GM15510 (cell line): ENCODE measurements around the gene INPP5A.

ENCODE experiments used
- POLR2A ChIP-seq: IDR thresholded peaks from 3 replicates; pipeline ENCODE4 v1.6.1; 2011; ENCODE audit warnings: borderline replicate concordance; ENCODE audit not compliant: insufficient read length; ENCODE audit errors: extremely low read depth

The INPP5A gene

DNA sequence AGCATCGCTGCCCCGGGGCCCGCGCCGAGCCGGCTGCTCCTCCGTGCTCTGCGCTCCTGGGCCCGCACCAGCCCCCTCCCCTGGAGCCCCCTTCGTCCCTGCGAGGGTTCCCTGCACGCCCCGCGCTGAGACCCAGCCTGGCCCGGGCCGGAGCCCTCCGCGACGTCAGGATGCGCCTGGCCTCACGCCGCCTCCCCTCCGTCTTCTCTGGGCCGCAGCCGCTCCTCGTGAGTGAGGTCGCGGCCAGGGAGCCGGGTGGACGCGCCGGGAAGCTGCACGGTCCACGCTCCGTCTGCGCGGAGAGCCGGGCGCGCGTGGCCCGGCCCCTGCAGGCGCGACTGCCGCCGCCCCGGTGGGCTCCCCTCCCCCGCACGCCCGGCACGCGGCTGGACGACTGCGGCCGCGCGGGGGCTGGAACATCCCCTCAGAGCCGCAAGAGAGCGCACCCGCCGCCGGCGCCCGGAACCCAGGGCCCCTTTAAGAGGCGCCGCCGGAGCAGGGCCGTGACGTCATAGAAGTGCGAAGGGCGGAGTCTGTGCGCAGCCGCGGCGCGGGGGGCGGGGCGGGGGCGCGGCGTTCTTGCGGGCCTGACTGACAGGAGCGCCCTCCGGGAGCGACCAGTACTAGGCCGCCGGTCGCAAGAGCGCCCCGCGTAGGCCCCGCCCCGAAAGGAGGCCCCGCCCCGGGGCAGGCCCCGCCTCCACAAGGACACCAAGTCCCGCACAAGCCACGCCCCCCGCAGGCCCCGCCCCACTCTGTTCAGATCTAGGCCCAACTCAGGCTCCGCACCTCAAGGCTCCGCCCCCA lies 507 bp upstream of the INPP5A start:
- peak; percentile 60 for TF ChIP-seq POLR2A

DNA sequence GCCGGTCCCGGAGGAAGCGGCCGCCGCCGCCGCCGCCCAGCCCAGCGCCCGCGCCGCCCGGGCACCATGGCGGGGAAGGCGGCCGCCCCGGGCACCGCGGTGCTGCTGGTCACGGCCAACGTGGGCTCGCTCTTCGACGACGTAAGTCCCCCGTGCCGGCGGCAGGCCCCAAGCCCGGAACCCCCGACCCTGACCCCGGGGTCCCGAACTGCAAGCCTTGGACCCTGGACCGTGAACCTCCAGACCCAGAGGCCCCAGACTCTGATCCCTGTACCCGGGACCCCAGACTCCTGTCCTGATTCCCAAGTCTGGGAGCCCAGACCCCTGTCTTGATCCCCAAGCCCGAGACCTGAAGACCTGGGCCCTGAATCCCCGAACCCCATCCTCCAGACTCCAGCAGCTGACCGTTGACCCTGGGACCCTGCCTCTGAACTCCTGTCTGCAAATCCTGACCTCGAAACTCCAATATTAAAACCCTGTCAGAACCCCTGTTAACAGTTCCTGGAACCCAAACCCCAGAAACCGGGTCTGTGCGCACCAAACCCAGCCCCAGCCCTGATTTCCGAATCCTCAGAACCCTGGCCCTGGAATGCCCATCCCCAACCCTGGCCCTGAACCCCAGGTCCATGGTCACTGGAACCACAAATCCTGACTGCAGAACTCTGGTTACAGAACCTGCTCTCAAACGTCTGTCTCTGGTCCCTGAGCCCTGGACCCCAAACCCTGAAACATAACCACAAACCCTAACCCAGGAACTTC lies 623 bp downstream of the INPP5A start:
- no peak for TF ChIP-seq POLR2A

DNA sequence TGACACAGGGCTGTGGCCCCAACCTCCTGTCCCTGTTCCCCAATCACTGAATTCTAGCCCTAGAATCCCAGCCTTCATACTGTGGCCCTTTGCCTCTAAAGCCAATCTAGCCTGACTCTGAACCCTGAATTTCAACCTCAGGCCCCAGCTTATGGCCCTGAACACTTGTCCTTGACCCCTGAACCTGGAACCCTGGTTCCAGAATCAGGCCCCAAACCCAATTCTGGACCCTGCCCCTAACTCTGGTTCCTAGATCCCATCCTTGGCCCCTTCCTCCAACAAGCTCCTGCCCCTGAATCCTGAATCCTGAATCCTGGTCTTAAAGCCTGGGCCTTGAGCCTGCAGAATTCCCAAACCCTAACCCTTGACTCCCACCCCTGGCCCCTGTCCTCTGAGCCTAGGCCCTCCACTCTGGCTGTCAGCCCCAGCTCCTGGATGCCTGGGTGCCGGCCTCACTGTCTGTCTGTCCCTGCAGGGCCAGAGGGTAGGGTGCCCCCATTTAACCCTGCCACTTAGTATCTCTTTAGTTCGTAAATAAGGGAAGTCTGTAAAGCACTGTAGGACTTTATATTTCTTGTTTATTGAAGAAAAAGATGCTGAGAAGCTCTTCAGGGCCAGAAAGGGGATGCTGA lies 1.3 kb downstream of the INPP5A start:
- TF ChIP-seq POLR2A = no peak

DNA sequence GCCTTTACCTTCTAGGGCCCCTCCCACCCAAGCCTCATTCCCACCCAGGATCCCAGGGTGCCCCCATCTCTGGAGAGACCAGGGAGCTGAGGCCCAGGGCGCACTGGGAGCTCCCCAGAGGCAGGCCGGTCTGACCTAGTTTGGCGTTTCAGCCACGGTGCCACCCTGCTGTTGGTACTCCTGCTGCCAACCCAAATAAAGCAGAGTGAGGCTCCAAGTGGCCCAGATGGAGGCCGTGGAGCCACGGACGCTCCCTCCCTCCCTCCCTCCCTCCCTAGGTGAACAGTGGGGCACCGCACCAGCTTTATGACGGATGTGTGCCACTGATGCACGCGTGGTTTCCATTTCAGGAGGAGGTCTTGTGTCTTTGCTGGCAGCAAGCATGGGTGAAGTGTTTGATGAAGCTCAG lies 1.8 kb downstream of the INPP5A start:
- no peak for TF ChIP-seq POLR2A

DNA sequence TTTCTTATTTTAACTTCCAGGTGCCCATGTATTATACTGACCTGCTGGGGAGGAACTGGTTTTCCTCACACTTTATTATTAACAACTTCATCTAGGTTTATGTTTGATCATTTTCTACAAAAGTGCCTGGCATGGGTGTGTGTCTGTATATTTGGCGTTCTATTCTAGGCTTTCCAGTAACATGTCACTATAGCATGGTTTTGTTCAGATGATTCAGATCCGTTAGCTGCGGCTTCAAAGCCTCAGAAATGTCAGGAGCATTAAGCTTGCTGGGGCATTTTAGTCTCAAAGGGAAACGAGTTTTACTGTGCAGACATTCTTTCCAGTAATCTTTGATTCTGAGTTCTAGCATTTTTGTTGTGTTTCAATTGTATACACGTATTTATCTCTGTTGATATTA lies 2.3 kb downstream of the INPP5A start:
- no peak for TF ChIP-seq POLR2A

DNA sequence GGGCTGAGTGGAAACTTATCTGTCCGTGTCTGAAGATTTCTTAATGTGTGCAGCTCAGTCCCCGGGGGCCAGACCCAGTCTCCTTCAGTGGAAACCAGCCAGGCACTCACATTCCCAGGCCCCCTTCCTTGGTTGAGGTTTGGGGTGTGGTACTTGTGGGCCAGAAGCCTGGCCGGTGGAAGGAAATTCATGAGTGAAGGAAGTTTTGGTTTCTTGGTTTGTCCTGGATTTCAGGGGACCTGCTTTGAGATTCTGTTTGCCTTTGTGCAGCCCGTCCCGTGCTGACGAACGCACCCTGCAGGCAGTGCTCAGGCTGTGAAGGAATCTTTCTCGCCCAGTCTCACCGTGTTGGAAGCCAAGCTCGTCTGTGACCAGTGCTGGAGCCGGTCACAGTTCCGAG lies 2.9 kb downstream of the INPP5A start:
- TF ChIP-seq POLR2A = no peak

DNA sequence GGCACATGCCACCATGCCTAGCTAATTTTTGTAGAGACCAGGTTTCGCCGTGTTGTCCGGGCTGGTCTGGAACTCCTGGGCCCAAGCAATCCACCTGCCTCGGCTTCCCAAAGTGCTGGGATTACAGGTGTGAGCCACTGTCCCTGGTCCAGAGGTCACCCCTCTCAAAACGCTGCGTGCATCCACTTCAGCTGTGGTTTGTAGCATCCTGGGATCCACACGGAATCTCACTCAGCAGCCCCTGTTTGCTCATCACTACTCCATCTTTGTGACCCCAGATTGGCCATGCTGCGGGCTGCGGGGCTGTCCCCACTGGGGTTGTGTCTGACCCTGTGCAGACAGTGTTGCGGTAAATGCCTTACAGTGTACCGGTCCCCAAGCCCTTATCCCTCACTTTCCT lies 3.5 kb downstream of the INPP5A start:
- TF ChIP-seq POLR2A = no peak

DNA sequence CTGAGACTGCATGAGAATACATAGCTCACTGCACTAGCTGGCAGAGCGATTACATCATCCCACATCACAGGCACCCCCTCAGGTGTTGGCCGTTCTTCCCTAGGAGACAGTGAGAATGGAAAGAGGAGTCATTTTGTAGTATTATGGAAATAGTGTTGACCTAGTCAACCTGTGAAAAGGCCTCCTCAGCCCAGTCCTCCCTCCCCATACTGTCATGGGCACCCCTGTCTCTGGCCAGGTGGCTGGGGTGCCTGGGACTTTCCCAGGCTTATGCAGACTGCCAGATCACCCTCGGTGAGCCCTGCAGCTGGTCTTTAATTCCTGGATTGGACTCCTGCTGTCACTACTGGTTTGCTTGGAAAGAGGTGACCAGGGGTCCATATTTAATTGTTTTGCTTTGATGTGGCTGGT lies 4.0 kb downstream of the INPP5A start:
- no peak for TF ChIP-seq POLR2A

DNA sequence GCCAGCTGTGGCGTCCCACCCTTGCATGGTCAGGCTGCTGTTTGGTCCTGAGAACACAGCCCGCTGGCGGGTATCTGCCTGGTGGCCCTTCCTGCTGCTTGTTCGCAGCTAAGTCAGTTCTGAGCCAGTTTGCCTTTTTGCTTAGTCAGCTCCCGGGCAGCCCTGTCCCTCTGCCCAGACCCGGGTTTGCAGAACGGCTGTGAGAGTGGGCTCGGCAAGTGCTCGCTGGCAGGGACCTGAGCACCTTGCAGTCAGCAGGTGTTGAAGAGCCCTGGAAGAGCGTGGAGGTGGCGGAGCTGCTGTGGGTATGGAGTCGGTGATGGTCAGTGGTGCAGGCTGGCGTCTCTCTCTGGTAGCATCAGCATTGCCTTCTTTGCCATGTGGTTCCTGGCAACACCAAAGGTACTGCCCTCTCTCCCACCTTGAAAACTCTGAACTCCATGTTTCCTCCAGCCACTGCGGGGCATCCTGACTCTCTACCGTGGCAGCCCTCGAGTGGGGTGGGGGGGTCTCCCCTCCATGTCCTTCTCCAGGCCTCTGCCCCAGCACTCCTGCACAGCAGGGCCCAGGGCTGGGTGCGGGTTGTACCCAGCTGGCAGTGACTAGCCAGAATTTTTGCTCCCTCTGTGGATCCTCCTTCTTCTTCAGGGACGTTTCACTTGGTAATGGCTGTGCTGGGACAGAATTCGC lies 4.6 kb downstream of the INPP5A start:
- no peak for TF ChIP-seq POLR2A

DNA sequence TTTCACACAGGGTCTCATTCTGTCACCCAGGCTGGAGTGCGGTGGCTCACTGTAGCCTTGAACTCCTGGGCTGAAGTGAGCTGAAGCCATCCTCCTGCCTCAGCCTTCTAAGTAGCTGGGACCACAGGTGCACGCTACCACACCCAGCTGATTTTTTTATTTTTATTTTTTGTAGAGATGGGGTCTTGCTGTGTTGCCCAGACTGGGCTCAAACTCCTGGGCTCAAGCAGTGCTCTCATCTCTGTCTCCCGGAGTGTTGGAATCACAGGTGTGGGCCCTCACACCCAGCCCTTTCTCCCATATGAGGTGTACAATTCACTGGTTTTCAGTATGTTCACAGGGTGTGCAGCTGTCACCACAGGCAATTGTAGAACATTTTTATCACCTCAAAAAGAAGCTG lies 5.2 kb downstream of the INPP5A start:
- no peak for TF ChIP-seq POLR2A

DNA sequence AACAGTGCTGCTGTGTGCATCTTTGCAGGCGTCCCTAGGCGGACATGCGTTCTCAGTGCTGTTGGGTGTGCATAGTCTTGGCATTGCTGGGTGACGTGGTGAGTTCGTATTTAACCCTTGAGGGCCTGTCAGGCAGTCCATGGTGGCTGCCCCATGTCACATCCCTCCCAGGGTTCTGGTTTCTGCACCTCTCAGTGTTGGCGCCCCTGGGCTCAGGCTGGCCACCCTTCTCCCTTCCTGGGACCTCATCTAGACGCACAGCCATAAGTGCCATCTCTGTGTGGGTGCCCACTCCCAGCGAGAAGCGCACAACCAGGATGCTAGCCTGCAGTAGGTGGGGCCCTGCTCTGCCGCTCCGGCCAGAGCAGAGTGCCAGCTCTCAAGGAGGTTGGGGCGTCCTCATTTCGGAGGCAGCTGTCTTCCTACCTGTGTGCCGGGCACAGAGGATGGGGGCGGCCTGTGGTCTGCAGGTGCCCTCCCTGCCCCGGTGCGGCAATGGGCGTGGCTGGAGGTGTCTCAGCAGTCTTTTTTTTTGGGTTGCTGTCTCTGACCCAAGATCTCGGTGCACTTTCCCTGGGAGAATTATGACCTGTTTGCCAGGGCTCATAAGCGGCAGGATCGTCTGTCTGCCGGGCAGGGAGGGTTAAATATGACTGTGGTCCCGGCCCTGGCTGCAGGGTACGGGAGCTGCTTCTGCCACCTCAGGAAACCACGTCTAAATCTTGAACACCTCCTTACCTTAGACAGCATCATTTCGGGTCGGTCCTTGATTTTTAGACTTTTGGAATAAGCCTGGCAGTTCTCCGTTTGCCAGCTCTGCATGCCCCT lies 6.5 kb downstream of the INPP5A start:
- TF ChIP-seq POLR2A = no peak

DNA sequence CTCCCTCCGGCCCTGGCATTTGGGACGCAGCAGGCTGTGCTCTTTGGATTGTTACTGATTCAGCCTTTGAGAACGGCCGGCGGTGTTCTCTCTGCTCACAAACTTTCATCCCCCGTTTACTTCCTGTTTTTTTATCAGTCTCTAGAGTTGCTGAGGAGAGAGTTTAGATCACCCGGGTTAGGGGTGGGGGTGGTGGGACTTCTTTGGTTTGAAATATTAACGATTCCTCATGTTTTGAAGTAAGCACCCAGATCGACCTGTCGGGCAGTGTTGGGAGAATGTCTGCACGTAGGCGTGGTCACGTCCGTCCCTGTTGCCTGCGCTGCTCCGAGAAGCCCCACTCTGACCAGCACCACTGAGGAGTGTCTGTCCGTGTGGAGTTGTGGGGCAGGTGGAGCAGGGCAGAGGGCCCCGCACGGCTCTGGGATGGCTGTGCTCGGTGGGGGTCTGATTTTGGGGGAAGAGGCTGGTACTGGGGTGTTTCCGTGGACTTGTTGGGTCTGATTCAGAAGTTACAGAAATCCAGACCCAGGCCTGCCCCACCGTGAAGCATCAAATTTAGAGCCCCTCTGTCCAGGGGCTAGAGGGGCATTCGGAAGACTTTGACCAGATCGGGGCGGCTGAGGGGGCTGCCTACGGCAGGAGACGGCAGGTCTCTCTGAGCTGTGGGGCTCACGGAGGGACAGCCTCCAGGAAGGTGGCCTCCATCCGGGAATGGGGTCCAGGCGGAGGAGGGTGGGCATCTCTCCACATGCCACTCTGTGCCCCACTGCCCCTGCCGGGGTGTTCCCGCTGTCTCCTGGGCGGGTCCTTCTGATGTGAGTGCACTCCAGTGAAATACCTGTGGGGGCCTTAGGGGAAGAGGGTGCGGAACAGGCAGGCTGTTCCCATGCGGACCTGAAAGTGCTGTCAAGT lies 7.4 kb downstream of the INPP5A start:
- TF ChIP-seq POLR2A = no peak

DNA sequence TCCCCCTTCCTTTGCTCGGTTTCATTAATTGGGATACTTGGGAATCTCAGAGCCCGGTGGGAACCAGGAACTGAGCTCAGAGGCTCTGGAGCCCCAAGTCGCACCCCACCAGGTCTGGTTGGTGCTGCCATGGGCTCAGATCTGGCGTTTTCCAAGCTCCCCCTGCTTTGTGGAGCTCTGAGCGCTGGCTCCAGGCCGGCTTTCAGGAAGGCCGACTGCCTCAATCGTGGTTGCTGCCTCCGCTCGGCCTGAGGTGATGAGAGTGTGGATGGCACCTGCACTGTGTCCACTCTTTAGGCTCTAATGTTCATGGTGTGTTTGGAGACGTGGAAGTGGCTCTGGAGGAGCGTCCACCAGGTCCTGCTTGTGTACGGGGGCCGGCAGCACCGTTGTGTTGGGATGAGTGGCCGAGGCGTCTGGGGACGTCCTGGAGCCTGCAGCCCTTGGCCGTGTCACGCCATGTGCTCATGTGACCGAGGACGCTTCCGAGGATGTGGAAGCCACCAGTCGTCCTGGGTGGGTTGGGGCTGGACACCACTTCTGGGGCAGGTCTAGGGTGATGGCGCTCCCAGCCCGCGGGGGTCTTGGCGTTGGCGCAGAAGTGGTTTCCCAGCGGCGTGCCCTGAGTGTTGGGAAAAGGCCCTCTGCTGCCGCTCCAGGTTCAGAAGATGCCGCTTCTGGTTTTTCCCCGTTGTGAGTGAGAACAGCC lies 8.2 kb downstream of the INPP5A start:
- no peak for TF ChIP-seq POLR2A
